GM19468 (cell line): ENCODE data around the gene PUM2.
"Not testable (repeated sequence)": the region's sequence is repeated elsewhere in the genome, so short reads cannot be mapped to it uniquely, and the experiment has no call there.

Source experiments
- ATAC-seq: cut with Tn5 transposase; IDR thresholded peaks from one replicate; pipeline ENCODE4 v1.9.1; 2021; ENCODE audit warnings: mild to moderate bottlenecking, moderate library complexity, moderate number of reproducible peaks; ENCODE audit not compliant: unreplicated experiment; ENCODE audit errors: extremely low read depth

PUM2 gene

GRCh38 chr2:20240291-20240690 is 110.4 kb downstream of the PUM2 start:
- ATAC-seq, result not testable (repeated sequence)

GRCh38 chr2:20236496-20236895 is 114.1 kb downstream of the PUM2 start:
- ATAC-seq, result no peak

- ATAC-seq, result no peak
Measured at GRCh38 chr2:20235655-20236305, 114.9 kb downstream of the PUM2 start.

GRCh38 chr2:20234597-20234996 is 116.0 kb downstream of the PUM2 start:
- not testable (repeated sequence) for ATAC-seq

- ATAC-seq, result no peak
Measured at GRCh38 chr2:20232837-20233207, 117.8 kb downstream of the PUM2 start.

- no peak for ATAC-seq
Measured at GRCh38 chr2:20231598-20232026, 119.0 kb downstream of the PUM2 start.

- no peak for ATAC-seq
Measured at GRCh38 chr2:20231159-20231558, 119.5 kb downstream of the PUM2 start.

GRCh38 chr2:20230114-20230425 is 120.6 kb downstream of the PUM2 start:
- ATAC-seq, result no peak

GRCh38 chr2:20229322-20230113 is 121.1 kb downstream of the PUM2 start:
- no peak for ATAC-seq

- ATAC-seq, result no peak
Measured at GRCh38 chr2:20227894-20228505, 122.6 kb downstream of the PUM2 start.

GRCh38 chr2:20226152-20226545 is 124.5 kb downstream of the PUM2 start:
- ATAC-seq, result no peak

- no peak for ATAC-seq
Measured at GRCh38 chr2:20225294-20226151, 125.1 kb downstream of the PUM2 start.

GRCh38 chr2:20224716-20225293 is 125.8 kb downstream of the PUM2 start, which contains the start of gene SDC1:
SDC1 (minus strand) TSS chr2:20225130; CDS start chr2:20224867, 263 bp downstream.
- no peak for ATAC-seq

- ATAC-seq, result no peak
Measured at GRCh38 chr2:20224164-20224715, 126.4 kb downstream of the PUM2 start.

GRCh38 chr2:20223407-20224163 is 127.1 kb downstream of the PUM2 start:
- ATAC-seq, result no peak

- ATAC-seq, result no peak
Measured at GRCh38 chr2:20222769-20223406, 127.8 kb downstream of the PUM2 start.

- no peak for ATAC-seq
Measured at GRCh38 chr2:20222014-20222768, 128.5 kb downstream of the PUM2 start.

- ATAC-seq, result no peak
Measured at GRCh38 chr2:20221555-20221973, 129.1 kb downstream of the PUM2 start.
